T-cell (primary cell): ENCODE measurements around the gene SMARCD2. TPM values are rescaled to one million over a fixed set of nuclear protein-coding genes. Genes with fewer than 3 reads are reported as not detected.

Experiments used
- ATAC-seq, 4 experiments: fragments of 200-7000 bp in 3 of 4; fragments of 150-1000 bp in 1 of 4; cut with Tn5 transposase; replicated peaks in 1 of 4; 1 replicate in 3 of 4; 2 replicates in 1 of 4; pipeline ENCODE4 v1.10.0; 2021; ENCODE audit warnings: moderate library complexity in 3 of 4, mild to moderate bottlenecking in 2 of 4, moderate number of reproducible peaks in 1 of 4
- CTCF ChIA-PET, 2 donors: fragments of 300-600 bp; sonication (Branson Sonifier 250); formaldehyde crosslinking; loops; one replicate each; lab custom pipeline; 2022; ENCODE audit warnings: antibody characterized with exemption in 2 of 2; lab: Charles Lee
- POLR2A ChIA-PET, 2 donors: fragments of 300-600 bp; sonication (Branson Sonifier 250); formaldehyde crosslinking; loops; one replicate each; lab custom pipeline; 2022; ENCODE audit warnings: antibody characterized with exemption in 2 of 2; lab: Charles Lee
- DNase-seq, 35 experiments: peaks; one replicate each; pipeline versions ENCODE4 v3.0.0 to v3.0.0-alpha.2; 2013 to 2023
- H3K27ac ChIP-seq: one replicate; pipeline ENCODE4 v1.5.1; 2013; ENCODE audit warnings: low read length
- H3K27me3 ChIP-seq, 2 experiments: replicated peaks in 1 of 2; 1 replicate in 1 of 2; 2 replicates in 1 of 2; pipeline versions ENCODE4 v1.6.1 to v1.7.0; 2013; ENCODE audit warnings: low read length in 1 of 2, mixed read lengths in 1 of 2; ENCODE audit not compliant: control insufficient read depth in 2 of 2, insufficient read depth in 2 of 2; ENCODE audit errors: extremely low read depth in 1 of 2
- H3K36me3 ChIP-seq, 2 donors: 1 replicate in 1 of 2; 2 replicates in 1 of 2; pipeline versions ENCODE4 v1.6.1 to v1.7.0; 2013; ENCODE audit warnings: low read length in 1 of 2; ENCODE audit not compliant: control insufficient read depth in 2 of 2, insufficient read depth in 1 of 2; ENCODE audit errors: extremely low read depth in 1 of 2
- H3K4me1 ChIP-seq, 2 experiments: 1 replicate in 1 of 2; 2 replicates in 1 of 2; pipeline versions ENCODE4 v1.6.1 to v1.7.0; 2013; ENCODE audit warnings: low read length in 2 of 2, mixed read lengths in 1 of 2; ENCODE audit not compliant: insufficient read depth in 2 of 2, control insufficient read depth in 1 of 2; ENCODE audit errors: extremely low read depth in 1 of 2
- H3K4me3 ChIP-seq, 2 donors: 1 replicate in 1 of 2; 2 replicates in 1 of 2; pipeline versions ENCODE4 v1.5.1 to v1.7.0; 2013; ENCODE audit warnings: mild to moderate bottlenecking in 2 of 2, low read length in 1 of 2, moderate library complexity in 1 of 2; ENCODE audit not compliant: control insufficient read depth in 1 of 2; ENCODE audit errors: extremely low read depth in 1 of 2
- H3K9me3 ChIP-seq: 2 replicates; pipeline ENCODE4 v1.7.0; 2013
- H3K27ac Mint-ChIP-seq, 2 donors: one replicate each; pipeline ENCODE4 v1.8.0; 2020 to 2021; ENCODE audit warnings: mild to moderate bottlenecking in 2 of 2, mixed read lengths in 2 of 2
- H3K27me3 Mint-ChIP-seq, 2 donors: one replicate each; pipeline ENCODE4 v1.8.0; 2021 to 2022; ENCODE audit warnings: mixed read lengths in 2 of 2
- H3K36me3 Mint-ChIP-seq: one replicate; pipeline ENCODE4 v1.8.0; 2021; ENCODE audit warnings: mixed read lengths
- H3K4me1 Mint-ChIP-seq, 3 donors: one replicate each; pipeline ENCODE4 v1.8.0; 2020 to 2022; ENCODE audit warnings: mixed read lengths in 3 of 3, mild to moderate bottlenecking in 1 of 3
- H3K4me3 Mint-ChIP-seq, 3 donors: one replicate each; pipeline ENCODE4 v1.8.0; 2020 to 2022; ENCODE audit warnings: mild to moderate bottlenecking in 3 of 3, mixed read lengths in 3 of 3, moderate library complexity in 3 of 3
- H3K9me3 Mint-ChIP-seq, 3 donors: one replicate each; pipeline ENCODE4 v1.8.0; 2020 to 2022; ENCODE audit warnings: mixed read lengths in 3 of 3
- WGBS: methylation state at CpG from one replicate; pipeline ENCODE4 v1.1.5; 2013; ENCODE audit warnings: missing lambda C conversion rate; ENCODE audit not compliant: insufficient coverage; 5-methylcytosine and 5-hydroxymethylcytosine counted together
- total RNA-seq, 35 experiments: library from RNA in 6 of 35; stranded (reverse) in 6 of 35; fragments of 120-200 nt in 1 of 35; gene quantifications; one replicate each; pipeline versions ENCODE4 v1.2.1 to v1.2.4 and lab custom pipeline; 2013 to 2026

The SMARCD2 gene
- total RNA-seq, 5 donors from 2014 or later (not counting 1 experiment from before 2014, with no cell fraction given): 94.9 to 129 (median 121) TPM

GRCh38 chr17:63855185-63855584, 12.7 kb upstream of the SMARCD2 start:
- no peaks in the 10 kb centered on the region for H3K4me1 ChIP-seq
- WGBS: 89% methylated on average over 8 of the region's 8 CpGs
- H3K27me3 ChIP-seq: no peaks in the 10 kb centered on the region
- Mint-ChIP-seq H3K4me1 (peaks cover 0 to 1% (median 0%) of the 10 kb centered on the region in 3 donors), H3K27ac (no peak overlapping the region), H3K27me3 (no peaks in the 10 kb centered on the region), H3K4me3 (no peak overlapping the region), H3K9me3 (no peaks in the 10 kb centered on the region), H3K36me3 (no peaks in the 10 kb centered on the region)
- ATAC-seq (no peak), DNase-seq (no peak)
- no peak overlapping the region for H3K4me3 ChIP-seq
- ChIA-PET CTCF (no interaction called here), POLR2A (no interaction called here)
- H3K36me3 ChIP-seq: no peaks in the 10 kb centered on the region
- H3K27ac ChIP-seq: no peak overlapping the region
- H3K9me3 ChIP-seq: no peaks in the 10 kb centered on the region

DNA sequence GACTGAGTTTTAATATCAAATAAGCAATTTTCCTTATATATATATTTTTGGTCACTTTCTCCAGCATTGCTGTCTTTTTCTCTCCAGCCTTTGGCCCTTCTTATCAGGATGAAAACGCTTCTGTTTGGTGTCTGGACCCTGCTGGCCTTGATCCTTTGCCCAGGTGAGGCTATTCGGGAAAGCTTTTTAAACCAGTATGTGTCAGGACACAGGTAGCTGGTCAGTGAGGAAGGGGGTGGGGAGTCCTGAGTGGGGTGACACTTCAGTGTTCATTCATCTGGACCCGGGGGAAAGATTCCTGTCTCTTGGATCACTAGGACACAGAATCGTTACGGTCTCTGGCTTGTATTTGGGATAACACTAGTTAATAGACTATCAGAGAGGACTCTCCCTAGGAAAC, 12.2 kb upstream of the SMARCD2 start:
- Histone ChIP-seq H3K27ac (no peak overlapping the region), H3K27me3 (no peaks in the 10 kb centered on the region), H3K36me3 (no peaks in the 10 kb centered on the region), H3K4me3 (no peak overlapping the region), H3K9me3 (no peaks in the 10 kb centered on the region), H3K4me1 (no peaks in the 10 kb centered on the region)
- no peaks in the 10 kb centered on the region for H3K9me3 Mint-ChIP-seq
- peaks cover 0 to 1% (median 0%) of the 10 kb centered on the region in 3 donors for H3K4me1 Mint-ChIP-seq
- ChIA-PET POLR2A (no interaction called here), CTCF (no interaction called here)
- no peak for ATAC-seq
- no peak for DNase-seq
- H3K36me3 Mint-ChIP-seq: no peaks in the 10 kb centered on the region
- no peaks in the 10 kb centered on the region for H3K27me3 Mint-ChIP-seq
- H3K27ac Mint-ChIP-seq: no peak overlapping the region
- no peak overlapping the region for H3K4me3 Mint-ChIP-seq
- WGBS: 93% methylated on average over 2 of the region's 5 CpGs

GRCh38 chr17:63853260-63853659, 10.8 kb upstream of the SMARCD2 start:
- Histone ChIP-seq H3K9me3 (no peaks in the 10 kb centered on the region), H3K4me3 (no peak overlapping the region), H3K27me3 (no peaks in the 10 kb centered on the region), H3K4me1 (peaks cover 0 to 14% of the 10 kb centered on the region in 2 experiments), H3K27ac (no peak overlapping the region), H3K36me3 (no peaks in the 10 kb centered on the region)
- ATAC-seq (no peak), DNase-seq (no peak)
- no peaks in the 10 kb centered on the region for H3K36me3 Mint-ChIP-seq
- WGBS: no CpG with 5 or more reads among the region's 2 CpGs
- H3K27ac Mint-ChIP-seq: no peak overlapping the region
- POLR2A ChIA-PET: no interaction called here
- no peak overlapping the region for H3K4me3 Mint-ChIP-seq
- no peaks in the 10 kb centered on the region for H3K27me3 Mint-ChIP-seq
- H3K4me1 Mint-ChIP-seq: peaks cover 8 to 9% (median 9%) of the 10 kb centered on the region in 3 donors
- CTCF ChIA-PET: interaction anchor here in 1 of 2 donors (0.5 to 1.0 kb wide), 2 partner anchors 13 to 306 kb away, joined by 3 read pairs; no protein-coding TSS in a partner anchor
- no peaks in the 10 kb centered on the region for H3K9me3 Mint-ChIP-seq

DNA sequence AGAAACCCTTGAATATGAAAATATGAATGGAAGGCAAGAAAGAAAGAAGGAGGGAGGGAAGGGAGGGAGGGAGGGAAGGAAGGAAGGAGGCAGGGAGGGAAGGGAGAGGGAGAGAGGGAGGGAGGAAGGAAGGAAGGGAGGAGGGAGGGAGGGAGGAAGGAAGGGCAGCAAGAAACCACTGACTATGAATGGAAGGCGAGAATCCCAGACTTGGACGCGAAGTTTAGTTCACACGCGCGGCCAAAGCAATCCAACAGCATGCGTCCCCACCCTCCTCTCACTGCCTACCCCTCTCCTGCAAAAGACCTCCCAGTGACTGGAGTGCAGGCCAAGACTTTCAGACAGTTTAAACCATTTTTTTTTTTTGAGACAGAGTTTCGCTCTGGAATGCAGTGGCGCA, 7.9 kb upstream of the SMARCD2 start:
- H3K4me3 ChIP-seq: no peak overlapping the region
- no peaks in the 10 kb centered on the region for H3K36me3 Mint-ChIP-seq
- 98% methylated on average over 6 of the region's 9 CpGs for WGBS
- H3K27ac Mint-ChIP-seq: peak overlapping the region in 1 of 2 donors; percentile 28
- no peak for DNase-seq
- H3K27ac ChIP-seq: no peak overlapping the region
- ChIA-PET POLR2A (no interaction called here), CTCF (interaction anchor here in 1 of 2 donors (0.6 kb wide), 1 partner anchor 283 kb away, joined by 4 read pairs; no protein-coding TSS in a partner anchor)
- no peak overlapping the region for H3K4me3 Mint-ChIP-seq
- H3K4me1 Mint-ChIP-seq: peaks cover 15 to 16% (median 16%) of the 10 kb centered on the region in 3 donors
- H3K36me3 ChIP-seq: no peaks in the 10 kb centered on the region
- no peaks in the 10 kb centered on the region for H3K27me3 ChIP-seq
- no peaks in the 10 kb centered on the region for H3K9me3 Mint-ChIP-seq
- peaks cover 0 to 21% of the 10 kb centered on the region in 2 experiments for H3K4me1 ChIP-seq
- H3K9me3 ChIP-seq: no peaks in the 10 kb centered on the region
- ATAC-seq: no peak
- H3K27me3 Mint-ChIP-seq: no peaks in the 10 kb centered on the region

DNA sequence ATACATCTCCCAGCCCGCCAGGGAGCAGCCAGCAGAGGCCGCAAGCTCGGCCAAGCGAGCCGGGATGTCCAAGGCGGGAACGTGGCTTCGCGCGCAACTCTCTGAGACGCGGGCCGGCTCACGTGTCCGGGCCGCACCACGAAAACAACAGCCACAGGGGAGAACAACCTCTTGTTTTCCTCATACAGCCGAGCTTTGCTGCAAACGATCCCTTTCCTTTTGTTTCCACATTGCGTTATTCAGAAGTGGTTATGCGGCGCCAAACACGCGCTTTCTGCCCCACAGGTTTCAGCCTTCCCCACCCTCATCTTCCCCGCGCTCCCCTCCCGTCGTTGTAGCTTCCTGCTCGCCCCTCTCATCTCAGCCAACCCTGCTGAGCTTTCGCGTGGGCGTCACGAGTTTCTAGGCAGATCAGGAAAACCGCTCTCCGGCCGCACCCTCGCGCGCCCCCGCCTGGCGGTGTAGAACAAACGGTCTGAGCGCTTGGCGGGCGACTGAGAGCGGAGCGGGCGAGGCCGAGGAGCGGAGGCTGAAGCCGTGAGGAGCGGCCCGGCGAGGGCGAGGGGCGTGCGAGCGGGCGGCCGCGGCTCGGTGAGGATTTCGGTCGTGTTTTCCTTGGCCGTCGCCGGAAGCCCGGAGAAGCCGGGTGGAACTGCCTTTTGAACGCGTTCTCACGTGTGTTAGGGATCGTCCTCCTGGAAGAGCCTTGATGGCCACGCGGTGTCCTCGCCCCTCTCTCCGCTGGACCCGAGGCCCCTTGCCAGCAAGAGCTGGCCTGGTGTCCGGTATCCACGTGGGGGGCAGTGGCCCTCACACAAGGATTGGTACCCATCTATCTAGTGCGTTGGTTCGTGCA, 6.6 kb upstream of the SMARCD2 start:
- H3K27me3 Mint-ChIP-seq: no peaks in the 10 kb centered on the region
- Histone ChIP-seq H3K36me3 (no peaks in the 10 kb centered on the region), H3K4me1 (peaks cover 0 to 21% of the 10 kb centered on the region in 2 experiments), H3K4me3 (peak overlapping the region; percentile 33 to 56), H3K9me3 (no peaks in the 10 kb centered on the region), H3K27ac (peak overlapping the region; percentile 58), H3K27me3 (no peaks in the 10 kb centered on the region)
- no peaks in the 10 kb centered on the region for H3K9me3 Mint-ChIP-seq
- peak overlapping the region; percentile 69 to 78 (median 75) for H3K4me3 Mint-ChIP-seq
- no peaks in the 10 kb centered on the region for H3K36me3 Mint-ChIP-seq
- H3K27ac Mint-ChIP-seq: peak overlapping the region; percentile 86 to 94
- POLR2A ChIA-PET: interaction anchor here (0.5 to 0.8 kb wide), 4 partner anchors 81 to 650 kb away, joined by 3 to 5 read pairs (median 4); no protein-coding TSS in a partner anchor
- DNase-seq: peak; percentile 84 to 97 (median 91)
- peak; percentile 96 to 98 (median 97) for ATAC-seq
- peaks cover 17 to 22% (median 17%) of the 10 kb centered on the region in 3 donors for H3K4me1 Mint-ChIP-seq
- CTCF ChIA-PET: interaction anchor here (0.6 to 2.4 kb wide), 13 partner anchors 9 to 905 kb away, joined by 3 to 12 read pairs (median 3); partner anchors contain the start of genes CCDC47 (in 1 of the 2), DDX42 (in 1 of the 2), ICAM2 (in 1 of the 2) and PSMC5 (in 1 of the 2)
- 29% methylated on average over 82 of the region's 82 CpGs for WGBS

GRCh38 chr17:63847525-63848249, 5.2 kb upstream of the SMARCD2 start:
- WGBS: 50% methylated on average over 2 of the region's 3 CpGs
- peaks cover 22 to 28% (median 26%) of the 10 kb centered on the region in 3 donors for H3K4me1 Mint-ChIP-seq
- Histone ChIP-seq H3K36me3 (no peaks in the 10 kb centered on the region), H3K27me3 (no peaks in the 10 kb centered on the region), H3K9me3 (no peaks in the 10 kb centered on the region), H3K4me3 (no peak overlapping the region), H3K27ac (no peak overlapping the region), H3K4me1 (peaks cover 2 to 31% of the 10 kb centered on the region in 2 experiments)
- POLR2A ChIA-PET: no interaction called here
- H3K27ac Mint-ChIP-seq: no peak overlapping the region
- H3K27me3 Mint-ChIP-seq: no peaks in the 10 kb centered on the region
- no peaks in the 10 kb centered on the region for H3K9me3 Mint-ChIP-seq
- H3K4me3 Mint-ChIP-seq: peak overlapping the region; percentile 3 to 69 (median 53)
- ATAC-seq: no peak
- H3K36me3 Mint-ChIP-seq: no peaks in the 10 kb centered on the region
- DNase-seq: no peak
- CTCF ChIA-PET: interaction anchor here (0.5 to 2.4 kb wide), 4 partner anchors 17 to 74 kb away, joined by 3 to 12 read pairs (median 3); partner anchors contain the start of genes CCDC47 (in 1 of the 2), DDX42 (in 1 of the 2), FTSJ3 (in 1 of the 2) and PSMC5 (in 1 of the 2)
